OCI-LY1 (cell line): ENCODE measurements around the gene EPB41L2.

Source experiments
- CTCF ChIP-seq: fragments of 200-600 bp; sonication (generic), shearing (Covaris generic); IDR thresholded peaks from 2 replicates; pipeline ENCODE4 v1.5.1; 2017; ENCODE audit warnings: mild to moderate bottlenecking, antibody characterized with exemption, low read length, moderate library complexity, mixed read lengths
- EZH2 ChIP-seq: fragments of 200-600 bp; sonication (generic), shearing (Covaris generic); IDR thresholded peaks from 2 replicates; pipeline ENCODE4 v1.8.0; 2017; ENCODE audit warnings: borderline replicate concordance, mixed run types, mild to moderate bottlenecking, antibody characterized with exemption, low read length, moderate library complexity, mixed read lengths

GRCh38 chr6:131009790-131010189 is 53.3 kb downstream of the EPB41L2 start:
- TF ChIP-seq CTCF (no peak), EZH2 (no peak)
